ENCODE data around the gene TM7SF2. TPM values are rescaled to one million over a fixed set of nuclear protein-coding genes. Genes with fewer than 3 reads are reported as not detected.

The TM7SF2 gene
- total and polyA plus RNA-seq, 2 of the 13 experiments (the other 11 are each of a cell fraction or from before 2014, with no cell fraction given), result 56.0 to 66.9 TPM

DNA sequence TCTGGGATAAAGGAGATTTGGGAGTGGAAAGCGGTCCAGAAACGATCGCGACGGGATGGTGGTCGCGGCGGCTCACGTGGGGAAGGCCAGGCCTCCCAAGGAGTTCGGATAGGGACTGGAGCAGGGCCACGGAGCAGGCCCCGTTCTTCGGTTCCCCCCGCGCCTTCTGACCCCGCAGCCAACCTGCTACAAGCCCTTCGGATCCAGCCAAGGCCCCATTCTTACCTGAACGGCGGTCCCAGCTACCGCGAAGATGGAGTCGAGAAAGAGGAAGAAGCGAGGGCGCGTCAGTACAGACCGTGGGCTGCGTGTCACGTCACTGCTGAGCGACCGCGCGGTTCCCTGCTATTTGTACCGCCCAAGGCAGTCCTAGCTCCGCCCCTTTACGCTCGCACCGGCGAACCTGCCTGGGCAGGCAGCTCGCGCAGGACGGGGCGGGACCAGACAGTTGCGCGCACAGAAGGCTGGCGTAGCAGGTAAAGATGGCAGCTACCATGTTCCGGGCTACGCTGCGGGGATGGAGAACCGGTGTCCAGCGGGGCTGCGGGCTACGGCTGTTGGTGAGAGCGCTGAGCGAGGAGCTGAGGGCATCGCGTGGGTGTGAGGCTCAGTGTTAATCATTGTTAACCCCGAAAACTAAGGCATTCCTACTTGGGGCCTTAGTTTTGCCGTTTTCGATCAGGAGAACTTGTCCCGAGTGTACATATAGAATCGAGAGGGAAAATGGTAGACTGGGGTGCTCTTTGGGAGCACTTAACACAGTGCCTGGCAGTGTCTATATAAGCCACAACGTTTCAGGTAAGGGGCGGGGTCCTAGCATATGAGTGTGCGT is 10.4 kb downstream of the TM7SF2 start, which contains the start of the genes FAU and MRPL49 (continued):
- TF ChIP-seq ZBTB46 (CRISPR knock-in tag; IDR thresholded peaks at IDR 0.05; ENCODE audit: borderline replicate concordance) (no peak; the same call in 1 of the 2 replicates), SPEN (CRISPR knock-in tag; IDR thresholded peaks at IDR 0.05; ENCODE audit: low read depth) (peak; percentile 95), JARID2 (CRISPR knock-in tag; IDR thresholded peaks at IDR 0.05; ENCODE audit: insufficient replicate concordance) (no peak), LRRFIP1 (CRISPR knock-in tag; conservative IDR thresholded peaks at IDR 0.05) (no peak), NFE2 (CRISPR knock-in tag; IDR thresholded peaks at IDR 0.05) (no peak), SKI (IDR thresholded peaks at IDR 0.05; ENCODE audit: partially characterized antibody) (peak; percentile 27), ZIK1 (CRISPR knock-in tag; IDR thresholded peaks at IDR 0.05; ENCODE audit: borderline replicate concordance, low read depth) (peak; percentile 80; the same call in 1 of the 2 replicates), RBAK (CRISPR knock-in tag; IDR thresholded peaks at IDR 0.05) (no peak), ARNTL (CRISPR knock-in tag; IDR thresholded peaks at IDR 0.05) (0 out of 2 replicates have a peak, but pooled peaks have one; percentile 15), MXD4 (CRISPR knock-in tag; IDR thresholded peaks at IDR 0.05) (no peak; the same call in 1 of the 2 replicates), NCOA5 (CRISPR knock-in tag; IDR thresholded peaks at IDR 0.05) (no peak), ZNF10 (CRISPR knock-in tag; IDR thresholded peaks at IDR 0.05; ENCODE audit: borderline replicate concordance, low read depth) (no peak)
- TF ChIP-seq, protein P1, sequence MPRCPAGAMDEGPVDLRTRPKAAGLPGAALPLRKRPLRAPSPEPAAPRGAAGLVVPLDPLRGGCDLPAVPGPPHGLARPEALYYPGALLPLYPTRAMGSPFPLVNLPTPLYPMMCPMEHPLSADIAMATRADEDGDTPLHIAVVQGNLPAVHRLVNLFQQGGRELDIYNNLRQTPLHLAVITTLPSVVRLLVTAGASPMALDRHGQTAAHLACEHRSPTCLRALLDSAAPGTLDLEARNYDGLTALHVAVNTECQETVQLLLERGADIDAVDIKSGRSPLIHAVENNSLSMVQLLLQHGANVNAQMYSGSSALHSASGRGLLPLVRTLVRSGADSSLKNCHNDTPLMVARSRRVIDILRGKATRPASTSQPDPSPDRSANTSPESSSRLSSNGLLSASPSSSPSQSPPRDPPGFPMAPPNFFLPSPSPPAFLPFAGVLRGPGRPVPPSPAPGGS (CRISPR knock-in tag; IDR thresholded peaks at IDR 0.05), result no peak
- TF ChIP-seq, protein P2, sequence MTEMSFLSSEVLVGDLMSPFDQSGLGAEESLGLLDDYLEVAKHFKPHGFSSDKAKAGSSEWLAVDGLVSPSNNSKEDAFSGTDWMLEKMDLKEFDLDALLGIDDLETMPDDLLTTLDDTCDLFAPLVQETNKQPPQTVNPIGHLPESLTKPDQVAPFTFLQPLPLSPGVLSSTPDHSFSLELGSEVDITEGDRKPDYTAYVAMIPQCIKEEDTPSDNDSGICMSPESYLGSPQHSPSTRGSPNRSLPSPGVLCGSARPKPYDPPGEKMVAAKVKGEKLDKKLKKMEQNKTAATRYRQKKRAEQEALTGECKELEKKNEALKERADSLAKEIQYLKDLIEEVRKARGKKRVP (CRISPR knock-in tag; IDR thresholded peaks at IDR 0.05), result peak in 1 of 2 experiments; percentile 70; a peak in 2 of 4 replicates
- TF ChIP-seq, protein P3, sequence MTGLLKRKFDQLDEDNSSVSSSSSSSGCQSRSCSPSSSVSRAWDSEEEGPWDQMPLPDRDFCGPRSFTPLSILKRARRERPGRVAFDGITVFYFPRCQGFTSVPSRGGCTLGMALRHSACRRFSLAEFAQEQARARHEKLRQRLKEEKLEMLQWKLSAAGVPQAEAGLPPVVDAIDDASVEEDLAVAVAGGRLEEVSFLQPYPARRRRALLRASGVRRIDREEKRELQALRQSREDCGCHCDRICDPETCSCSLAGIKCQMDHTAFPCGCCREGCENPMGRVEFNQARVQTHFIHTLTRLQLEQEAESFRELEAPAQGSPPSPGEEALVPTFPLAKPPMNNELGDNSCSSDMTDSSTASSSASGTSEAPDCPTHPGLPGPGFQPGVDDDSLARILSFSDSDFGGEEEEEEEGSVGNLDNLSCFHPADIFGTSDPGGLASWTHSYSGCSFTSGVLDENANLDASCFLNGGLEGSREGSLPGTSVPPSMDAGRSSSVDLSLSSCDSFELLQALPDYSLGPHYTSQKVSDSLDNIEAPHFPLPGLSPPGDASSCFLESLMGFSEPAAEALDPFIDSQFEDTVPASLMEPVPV (CRISPR knock-in tag; IDR thresholded peaks at IDR 0.05), result no peak; the same call in 1 of the 2 replicates
- TF ChIP-seq, protein P4, sequence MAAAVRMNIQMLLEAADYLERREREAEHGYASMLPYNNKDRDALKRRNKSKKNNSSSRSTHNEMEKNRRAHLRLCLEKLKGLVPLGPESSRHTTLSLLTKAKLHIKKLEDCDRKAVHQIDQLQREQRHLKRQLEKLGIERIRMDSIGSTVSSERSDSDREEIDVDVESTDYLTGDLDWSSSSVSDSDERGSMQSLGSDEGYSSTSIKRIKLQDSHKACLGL (CRISPR knock-in tag; IDR thresholded peaks at IDR 0.05), result peak; percentile 60; the same call in 1 of the 2 replicates

Measured in HepG2 (cell line).